PC-3 (cell line): Measurements from ENCODE around the gene SH3BP4. TPM values are rescaled to one million over a fixed set of nuclear protein-coding genes. Genes with fewer than 3 reads are reported as not detected.

Experiments used
- ATAC-seq: fragments of 200-7000 bp; cut with Tn5 transposase; 2 replicates; pipeline ENCODE4 v1.9.1; 2020; ENCODE audit warnings: mild to moderate bottlenecking, moderate library complexity
- BruUV-seq: library from RNA; stranded (reverse); fragments of 400-500 nt; replicated peaks from 2 replicates; lab custom pipeline; 2021; lab: Mats Ljungman, UMichigan
- CTCF ChIA-PET: fragments of 300-600 bp; sonication (Branson Sonifier 250); formaldehyde crosslinking; loops from one replicate; lab custom pipeline; 2022; ENCODE audit warnings: antibody characterized with exemption; lab: Charles Lee
- POLR2A ChIA-PET: fragments of 300-600 bp; sonication (Branson Sonifier 250); formaldehyde crosslinking; loops from one replicate; lab custom pipeline; 2022; ENCODE audit warnings: antibody characterized with exemption; ENCODE audit not compliant: unreplicated experiment; lab: Charles Lee
- DNase-seq: peaks from one replicate; pipeline ENCODE4 v3.0.0-alpha.2; 2015
- H2AFZ ChIP-seq: fragments of 300-600 bp; sonication (generic); 2 replicates; pipeline ENCODE4 v1.6.0; 2016; ENCODE audit warnings: antibody characterized with exemption, low read length
- H3F3A ChIP-seq: fragments of 300-600 bp; sonication (generic); one replicate; pipeline ENCODE4 v1.6.0; 2017; ENCODE audit warnings: antibody characterized with exemption, low read length, control low read depth, mild to moderate bottlenecking; ENCODE audit not compliant: unreplicated experiment
- H3K27ac ChIP-seq: fragments of 300-600 bp; sonication (generic); 2 replicates; pipeline ENCODE4 v1.5.1; 2016; ENCODE audit warnings: mild to moderate bottlenecking, low read length
- H3K27me3 ChIP-seq: fragments of 300-600 bp; sonication (generic); 2 replicates; pipeline ENCODE4 v1.6.1; 2016; ENCODE audit warnings: low read length, mixed read lengths
- H3K36me3 ChIP-seq: fragments of 300-600 bp; sonication (generic); 2 replicates; pipeline ENCODE4 v1.6.1; 2016; ENCODE audit warnings: low read depth, mixed run types, low read length, mixed read lengths
- H3K4me1 ChIP-seq: fragments of 300-600 bp; sonication (generic); 2 replicates; pipeline ENCODE4 v1.5.1; 2016; ENCODE audit warnings: low read length; ENCODE audit not compliant: insufficient read depth
- H3K4me2 ChIP-seq: fragments of 300-600 bp; sonication (generic); 2 replicates; pipeline ENCODE4 v1.6.0; 2016; ENCODE audit warnings: low read length
- H3K4me3 ChIP-seq: fragments of 300-600 bp; sonication (generic); 2 replicates; pipeline ENCODE4 v1.5.1; 2016; ENCODE audit warnings: mild to moderate bottlenecking, low read length, mixed read lengths
- H3K79me2 ChIP-seq: fragments of 300-600 bp; sonication (generic); 2 replicates; pipeline ENCODE4 v1.6.1; 2017; ENCODE audit warnings: low read length, mixed read lengths
- H3K9ac ChIP-seq: fragments of 300-600 bp; sonication (generic); 2 replicates; pipeline ENCODE4 v1.6.0; 2016; ENCODE audit warnings: mild to moderate bottlenecking, low read length
- H3K9me2 ChIP-seq: fragments of 300-600 bp; sonication (generic); replicated peaks from 2 replicates; pipeline ENCODE4 v1.6.1; 2016; ENCODE audit warnings: mixed run types, low read length, mixed read lengths
- H3K9me3 ChIP-seq: fragments of 300-600 bp; sonication (generic); 2 replicates; pipeline ENCODE4 v1.6.1; 2016; ENCODE audit warnings: low read length, mixed read lengths
- H4K20me1 ChIP-seq: fragments of 300-600 bp; sonication (generic); 2 replicates; pipeline ENCODE4 v1.6.1; 2016; ENCODE audit warnings: low read length, mixed read lengths
- CTCF ChIP-seq: fragments of 300-600 bp; sonication (generic); conservative IDR thresholded peaks from 2 replicates; pipeline ENCODE4 v1.5.1; 2017; ENCODE audit warnings: antibody characterized with exemption, low read depth, mild to moderate bottlenecking, low read length
- EZH2 ChIP-seq: fragments of 300-600 bp; sonication (generic); IDR thresholded peaks from one replicate; pipeline ENCODE4 v1.6.1; 2017; ENCODE audit warnings: antibody characterized with exemption, mild to moderate bottlenecking, low read length; ENCODE audit not compliant: unreplicated experiment
- EZH2phosphoT487 ChIP-seq: fragments of 300-600 bp; sonication (generic); IDR thresholded peaks from 2 replicates; pipeline ENCODE4 v1.6.1; 2018; ENCODE audit warnings: mild to moderate bottlenecking, antibody characterized with exemption, low read length, borderline replicate concordance
- intact Hi-C: fragments of 100-400 bp; cut with micrococcal nuclease; formaldehyde crosslinking; loops from 2 replicates; pipeline ENCODE4 v1.9.0; 2023
- total RNA-seq: library from RNA; depleted of rRNA; stranded (reverse); fragments of >200 nt; gene quantifications from 2 replicates; pipeline ENCODE4 v1.2.3, GENCODE V29; 2014

SH3BP4 gene
- total RNA-seq, 1 experiment from 2014 or later: 35.2 TPM

- Histone ChIP-seq H3F3A (no peaks in the 10 kb centered on the region), H3K9me2 (no peaks in the 10 kb centered on the region), H3K27ac (no peak overlapping the region), H4K20me1 (no peaks in the 10 kb centered on the region; the same call in 1 of the 2 replicates), H3K79me2 (peaks cover 85% of the 10 kb centered on the region), H3K27me3 (no peaks in the 10 kb centered on the region), H3K4me3 (no peak overlapping the region), H3K4me2 (no peak overlapping the region), H3K36me3 (no peaks in the 10 kb centered on the region), H3K4me1 (peaks cover 28% of the 10 kb centered on the region), H3K9ac (no peak overlapping the region), H3K9me3 (no peaks in the 10 kb centered on the region), H2AFZ (no peak overlapping the region)
- TF ChIP-seq EZH2phosphoT487 (no peak), CTCF (no peak), EZH2 (no peak)
- intact Hi-C loops: no loop called here
- ATAC-seq: no peak
- no TSS peak for BruUV-seq
- ChIA-PET POLR2A (interaction anchor here (0.6 kb wide), 1 partner anchor 1821 kb away, joined by 4 read pairs; no protein-coding TSS in a partner anchor), CTCF (no interaction called here)
- DNase-seq: no peak
These were observed 53.2 kb downstream of the SH3BP4 start for GRCh38 chr2:235005023-235005422.

- no peaks in the 10 kb centered on the region for H3K9me2 ChIP-seq
- no peak overlapping the region for H3K27ac ChIP-seq
- no peaks in the 10 kb centered on the region for H3F3A ChIP-seq
- ATAC-seq (no peak), DNase-seq (no peak)
- H3K4me1 ChIP-seq: peaks cover 29% of the 10 kb centered on the region
- H3K4me3 ChIP-seq: no peak overlapping the region
- H3K79me2 ChIP-seq: peaks cover 87% of the 10 kb centered on the region
- ChIA-PET CTCF (no interaction called here), POLR2A (interaction anchor here (0.6 kb wide), 1 partner anchor 1822 kb away, joined by 4 read pairs; no protein-coding TSS in a partner anchor)
- no peak for TF ChIP-seq CTCF
- TF ChIP-seq EZH2: no peak
- intact Hi-C loops: no loop called here
- no peaks in the 10 kb centered on the region for H3K27me3 ChIP-seq
- no peaks in the 10 kb centered on the region; the same call in 1 of the 2 replicates for H4K20me1 ChIP-seq
- H3K9ac ChIP-seq: no peak overlapping the region
- no peaks in the 10 kb centered on the region for H3K36me3 ChIP-seq
- BruUV-seq: no TSS peak
- no peaks in the 10 kb centered on the region for H3K9me3 ChIP-seq
- no peak overlapping the region for H3K4me2 ChIP-seq
- no peak overlapping the region for H2AFZ ChIP-seq
These were observed 53.9 kb downstream of the SH3BP4 start for GRCh38 chr2:235005603-235006259.

DNA sequence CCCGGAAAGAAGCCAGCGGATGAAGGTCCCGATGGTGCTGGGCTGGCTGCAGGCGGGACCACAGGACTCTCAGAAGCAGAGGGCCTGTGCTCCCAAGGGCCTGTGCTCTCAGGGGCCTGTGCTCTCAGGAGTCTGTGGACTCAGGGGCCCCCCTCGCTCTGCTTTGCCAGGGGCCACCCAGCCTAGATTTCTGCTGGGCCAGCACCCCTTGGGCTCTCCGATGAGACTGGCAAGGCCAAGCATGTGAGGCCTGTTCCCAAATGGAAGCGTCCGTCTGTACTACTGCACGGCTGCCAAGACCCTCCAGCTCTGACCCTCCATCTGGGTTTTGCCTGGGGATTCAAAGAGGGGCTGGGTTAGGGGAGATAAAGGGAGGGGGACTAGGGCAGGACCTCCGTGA is 54.6 kb downstream of the SH3BP4 start:
- H3K4me2 ChIP-seq: no peak overlapping the region
- H3K36me3 ChIP-seq: no peaks in the 10 kb centered on the region
- no peak for ATAC-seq
- no peak for TF ChIP-seq CTCF
- TF ChIP-seq EZH2phosphoT487: no peak
- no peak for TF ChIP-seq EZH2
- no peak overlapping the region for H3K4me3 ChIP-seq
- no peaks in the 10 kb centered on the region for H3F3A ChIP-seq
- H3K9ac ChIP-seq: no peak overlapping the region
- H3K9me2 ChIP-seq: no peaks in the 10 kb centered on the region
- no peak overlapping the region for H2AFZ ChIP-seq
- no peaks in the 10 kb centered on the region for H3K27me3 ChIP-seq
- DNase-seq: no peak
- H3K4me1 ChIP-seq: peaks cover 29% of the 10 kb centered on the region
- H3K9me3 ChIP-seq: no peaks in the 10 kb centered on the region
- CTCF ChIA-PET: no interaction called here
- intact Hi-C loops: no loop called here
- BruUV-seq: no TSS peak
- H3K27ac ChIP-seq: no peak overlapping the region
- H3K79me2 ChIP-seq: peaks cover 88% of the 10 kb centered on the region
- no peaks in the 10 kb centered on the region; the same call in 1 of the 2 replicates for H4K20me1 ChIP-seq
- POLR2A ChIA-PET: no interaction called here
